KOPT-K1 (cell line): Measurements from ENCODE around the gene CCDC18.
"Not testable (repeated sequence)": the region's sequence is repeated elsewhere in the genome, so short reads cannot be mapped to it uniquely, and the experiment has no call there.

Experiments
- H3K27ac ChIP-seq: fragments of 200-600 bp; sonication (generic); 2 replicates; pipeline ENCODE4 v1.5.1; 2016; ENCODE audit warnings: antibody characterized with exemption, mild to moderate bottlenecking, low read depth, low read length; ENCODE audit not compliant: poor library complexity, severe bottlenecking
- H3K36me3 ChIP-seq: fragments of 200-600 bp; sonication (generic); 2 replicates; pipeline ENCODE4 v1.5.1; 2017; ENCODE audit warnings: antibody characterized with exemption, mild to moderate bottlenecking, low read length, moderate library complexity; ENCODE audit not compliant: insufficient read depth
- H3K9me3 ChIP-seq: fragments of 200-600 bp; sonication (generic); 2 replicates; pipeline ENCODE4 v1.5.1; 2017; ENCODE audit warnings: antibody characterized with exemption, low read length, mild to moderate bottlenecking; ENCODE audit not compliant: insufficient read depth, poor library complexity, severe bottlenecking

Gene CCDC18

GRCh38 chr1:93238425-93238824 is 57.9 kb downstream of the CCDC18 start:
- Histone ChIP-seq H3K27ac (no peak overlapping the region), H3K36me3 (peaks cover 96% of the 10 kb centered on the region), H3K9me3 (peaks cover 31% of the 10 kb centered on the region)

GRCh38 chr1:93239863-93240262 is 59.3 kb downstream of the CCDC18 start:
- Histone ChIP-seq H3K36me3 (peaks cover 89% of the 10 kb centered on the region), H3K27ac (no peak overlapping the region), H3K9me3 (peaks cover 42% of the 10 kb centered on the region)

GRCh38 chr1:93243233-93243632 is 62.7 kb downstream of the CCDC18 start:
- Histone ChIP-seq H3K9me3 (peaks cover 42% of the 10 kb centered on the region), H3K36me3 (peaks cover 82% of the 10 kb centered on the region)
- not testable (repeated sequence) for H3K27ac ChIP-seq

- H3K27ac ChIP-seq = no peak overlapping the region
- H3K36me3 ChIP-seq = peaks cover 74% of the 10 kb centered on the region
- peaks cover 42% of the 10 kb centered on the region for H3K9me3 ChIP-seq
Measured at GRCh38 chr1:93244298-93245069, 64.0 kb downstream of the CCDC18 start.

- no peak overlapping the region for H3K27ac ChIP-seq
- peaks cover 18% of the 10 kb centered on the region for H3K9me3 ChIP-seq
- peaks cover 64% of the 10 kb centered on the region for H3K36me3 ChIP-seq
Measured at GRCh38 chr1:93251966-93252365, 71.4 kb downstream of the CCDC18 start.

GRCh38 chr1:93252598-93252997 is 72.1 kb downstream of the CCDC18 start:
- Histone ChIP-seq H3K36me3 (peaks cover 60% of the 10 kb centered on the region), H3K27ac (no peak overlapping the region), H3K9me3 (peaks cover 18% of the 10 kb centered on the region)

GRCh38 chr1:93253516-93253915 is 73.0 kb downstream of the CCDC18 start:
- H3K36me3 ChIP-seq = peaks cover 54% of the 10 kb centered on the region
- H3K27ac ChIP-seq = no peak overlapping the region
- peaks cover 18% of the 10 kb centered on the region for H3K9me3 ChIP-seq

- H3K36me3 ChIP-seq = peaks cover 69% of the 10 kb centered on the region
- no peak overlapping the region for H3K27ac ChIP-seq
- H3K9me3 ChIP-seq = peaks cover 18% of the 10 kb centered on the region
Measured at GRCh38 chr1:93255222-93256079, 74.9 kb downstream of the CCDC18 start.

- Histone ChIP-seq H3K27ac (no peak overlapping the region), H3K9me3 (peaks cover 24% of the 10 kb centered on the region), H3K36me3 (peaks cover 69% of the 10 kb centered on the region)
Measured at GRCh38 chr1:93256433-93256832, 75.9 kb downstream of the CCDC18 start.

GRCh38 chr1:93257889-93258288 is 77.4 kb downstream of the CCDC18 start:
- Histone ChIP-seq H3K27ac (no peak overlapping the region), H3K36me3 (peaks cover 70% of the 10 kb centered on the region), H3K9me3 (peaks cover 24% of the 10 kb centered on the region)

- H3K36me3 ChIP-seq = peaks cover 77% of the 10 kb centered on the region
Measured at GRCh38 chr1:93260726-93261125, 80.2 kb downstream of the CCDC18 start.

GRCh38 chr1:93262645-93263044 is 82.1 kb downstream of the CCDC18 start:
- H3K27ac ChIP-seq = no peak overlapping the region
- peaks cover 69% of the 10 kb centered on the region for H3K36me3 ChIP-seq

More at GRCh38 chr1:93260726-93261125, 80.2 kb downstream of the CCDC18 start:
- H3K27ac ChIP-seq = not testable (repeated sequence)
- peaks cover 52% of the 10 kb centered on the region for H3K9me3 ChIP-seq

GRCh38 chr1:93268888-93269287 is 88.4 kb downstream of the CCDC18 start:
- Histone ChIP-seq H3K36me3 (peaks cover 22% of the 10 kb centered on the region), H3K9me3 (peaks cover 22% of the 10 kb centered on the region)
- H3K27ac ChIP-seq = not testable (repeated sequence)

More at GRCh38 chr1:93262645-93263044, 82.1 kb downstream of the CCDC18 start:
- H3K9me3 ChIP-seq = peaks cover 55% of the 10 kb centered on the region

GRCh38 chr1:93275262-93275633 is 94.7 kb downstream of the CCDC18 start:
- H3K27ac ChIP-seq, H3K36me3 ChIP-seq, H3K9me3 ChIP-seq: not testable (repeated sequence)

- H3K27ac ChIP-seq = no peak overlapping the region
- H3K9me3 ChIP-seq = peaks cover 8% of the 10 kb centered on the region
- 0 out of 2 replicates have a peak, but pooled peaks cover 5% of the 10 kb centered on the region for H3K36me3 ChIP-seq
Measured at GRCh38 chr1:93275634-93276295, 95.2 kb downstream of the CCDC18 start.
